ENCODE results near the gene LILRA6.
"Not testable (repeated sequence)": the region's sequence is repeated elsewhere in the genome, so short reads cannot be mapped to it uniquely, and the experiment has no call there.

Gene LILRA6

DNA sequence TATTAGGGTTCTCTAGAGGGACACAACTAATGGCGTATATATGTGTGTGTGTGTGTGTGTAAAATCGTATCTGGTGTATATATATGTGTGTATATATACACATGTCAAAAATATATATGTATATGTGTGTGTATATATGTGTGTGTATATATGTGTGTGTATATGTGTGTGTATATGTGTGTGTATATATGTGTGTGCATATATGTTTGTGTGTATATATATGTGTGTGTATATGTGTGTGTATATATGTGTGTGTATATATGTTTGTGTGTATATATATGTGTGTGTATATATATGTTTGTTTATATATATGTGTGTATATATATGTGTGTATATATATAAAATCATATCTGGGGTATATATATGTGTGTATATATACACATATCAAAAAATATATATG lies 19.9 kb upstream of the LILRA6 start:
- DNase-seq: no peak

GRCh38 chr19:54262066-54262465 lies 19.5 kb upstream of the LILRA6 start:
- no peak for DNase-seq

GRCh38 chr19:54257116-54257480 lies 14.5 kb upstream of the LILRA6 start, which contains the start of gene LILRB5:
Gene LILRB5 (minus strand): TSS chr19:54257273. CDS start chr19:54257193, 80 bp downstream.
- DNase-seq: no peak

- DNase-seq: no peak
Measured at GRCh38 chr19:54256250-54257115, 13.9 kb upstream of the LILRA6 start.

- DNase-seq: no peak
Measured at GRCh38 chr19:54255105-54255775, 12.7 kb upstream of the LILRA6 start.

GRCh38 chr19:54254195-54254906 lies 11.8 kb upstream of the LILRA6 start:
- no peak for DNase-seq

DNA sequence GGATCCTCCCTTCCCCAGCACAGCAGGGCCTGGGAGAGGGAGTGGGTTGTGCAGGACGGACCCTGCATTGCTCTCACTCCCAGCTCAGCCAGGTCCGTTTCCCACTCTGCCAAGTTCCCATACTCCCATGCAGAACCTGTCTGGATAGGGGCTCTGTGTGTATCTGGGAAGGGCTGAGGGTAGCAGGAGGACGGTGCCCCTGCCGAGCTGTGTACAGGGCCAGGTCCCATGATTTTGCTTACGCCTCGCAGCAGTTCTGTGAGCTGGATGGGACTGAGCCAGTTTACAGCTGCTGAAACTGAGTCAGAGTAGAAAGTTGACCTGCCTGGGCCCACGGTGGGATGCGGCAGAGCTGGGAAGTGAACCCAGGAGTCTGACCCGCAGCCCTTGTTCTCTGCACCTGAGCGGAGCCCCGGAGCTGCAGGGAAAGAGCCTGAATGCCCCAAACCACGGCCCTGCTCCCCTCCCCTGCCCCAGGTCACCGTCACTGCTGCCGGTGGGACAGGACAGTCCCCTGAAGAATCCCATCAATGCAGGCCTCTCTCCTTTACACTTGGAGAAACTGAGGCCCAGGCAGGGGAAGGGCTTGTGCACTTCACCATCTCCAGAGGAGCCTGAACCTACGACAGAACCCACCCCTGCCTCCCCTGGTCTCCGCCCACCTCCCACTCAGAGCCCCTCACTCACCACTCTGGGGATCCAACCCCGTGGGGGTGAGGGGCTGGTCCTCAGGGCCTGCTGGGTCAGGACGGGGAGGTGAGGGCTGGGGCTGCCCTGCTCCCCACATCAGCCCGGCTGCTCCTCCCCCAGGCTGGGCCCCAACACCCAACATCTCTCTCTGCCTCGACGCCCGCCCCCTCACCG lies 11.0 kb upstream of the LILRA6 start:
- no peak for DNase-seq

- DNase-seq: no peak
Measured at GRCh38 chr19:54252845-54253244, 10.3 kb upstream of the LILRA6 start.

GRCh38 chr19:54252243-54252642 lies 9.7 kb upstream of the LILRA6 start:
- no peak for DNase-seq

DNA sequence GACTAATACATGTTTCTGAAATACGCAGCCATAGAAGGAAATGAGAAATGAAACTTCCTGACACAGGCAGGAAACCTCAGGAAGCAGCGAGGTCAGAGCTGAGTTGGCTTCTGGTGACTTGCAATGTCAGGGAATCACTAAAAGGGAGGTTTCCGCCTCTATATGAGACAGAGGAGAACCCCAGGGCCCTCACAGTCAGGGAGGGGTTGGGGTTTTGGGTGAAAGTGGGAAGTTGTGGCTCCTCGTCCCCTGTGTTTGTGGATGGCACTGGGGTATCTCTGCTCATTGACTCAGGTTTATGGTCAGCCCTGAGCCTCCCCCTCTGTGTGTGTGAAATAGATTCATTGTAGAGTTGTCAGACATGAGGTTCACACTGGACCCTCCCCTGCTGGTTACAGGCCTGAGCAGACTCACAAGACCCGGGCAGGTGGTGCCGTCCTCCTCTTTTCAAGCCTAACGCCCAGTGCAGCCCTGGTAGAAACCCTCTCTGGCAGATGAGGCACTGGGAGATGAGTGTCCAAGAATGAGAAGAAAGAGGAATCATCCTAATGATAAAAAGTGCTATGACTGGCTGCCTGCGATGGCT lies 5.5 kb upstream of the LILRA6 start:
- no peak for DNase-seq

DNA sequence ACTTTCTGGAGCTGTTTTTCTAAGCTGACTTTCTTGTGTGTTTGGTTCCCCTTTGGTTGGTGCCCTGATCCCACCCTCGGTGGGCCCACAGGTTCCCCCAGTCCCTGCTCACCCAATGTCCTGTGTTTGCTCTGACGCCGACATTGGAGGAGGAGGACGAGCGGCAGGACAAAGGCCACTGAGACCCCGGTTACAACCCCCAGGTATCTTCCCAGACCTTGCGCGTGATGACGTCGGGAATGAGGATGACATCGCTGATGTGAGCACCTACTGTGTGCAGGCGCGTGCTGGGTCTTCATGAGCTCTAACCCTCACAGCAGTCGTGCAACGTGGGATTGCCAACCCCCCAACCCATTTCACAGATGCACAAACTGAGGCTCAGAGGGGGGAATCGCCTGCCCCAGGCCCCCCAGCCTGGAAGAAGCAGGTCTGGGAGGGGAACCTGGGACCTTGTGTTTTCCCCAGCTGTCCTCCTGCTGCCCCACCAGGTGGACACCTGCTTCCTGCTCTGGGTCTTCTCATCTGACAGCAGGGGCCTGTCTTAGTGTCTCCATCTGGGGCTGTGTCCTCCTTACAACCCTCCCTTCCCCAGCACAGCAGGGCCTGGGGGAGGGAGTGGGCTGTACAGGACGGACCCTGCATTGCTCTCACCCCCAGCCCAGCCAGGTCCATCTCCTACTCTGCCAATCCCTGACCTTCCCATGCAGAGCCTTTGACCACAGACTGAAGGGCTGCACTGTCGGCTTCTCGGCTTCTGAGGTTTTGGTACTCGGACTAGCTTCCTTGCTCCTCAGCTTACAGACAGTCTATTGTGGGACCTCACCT lies 4.7 kb upstream of the LILRA6 start:
- DNase-seq: no peak

GRCh38 chr19:54245936-54246335 lies 3.3 kb upstream of the LILRA6 start:
- no peak for DNase-seq

DNA sequence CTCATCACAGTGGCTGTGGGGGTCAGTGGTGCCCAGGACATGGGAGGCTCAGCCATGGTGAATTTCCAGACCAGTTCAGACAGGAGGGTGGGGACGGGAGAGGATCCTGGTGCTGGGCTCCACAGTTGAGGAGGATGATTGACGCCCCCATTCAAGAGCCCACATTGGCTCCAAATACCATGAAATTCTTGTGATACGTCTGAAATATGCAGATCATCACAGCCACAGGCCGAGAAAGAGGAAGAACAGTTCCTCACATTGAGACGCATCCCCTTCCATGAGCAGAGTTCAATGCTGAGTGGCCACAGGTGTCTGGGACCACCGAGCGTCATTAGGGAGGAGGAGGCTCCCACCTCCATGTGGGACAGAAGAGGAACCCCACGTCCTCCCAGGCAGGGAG lies 1.2 kb upstream of the LILRA6 start:
- DNase-seq: not testable (repeated sequence)

- DNase-seq: not testable (repeated sequence)
Measured at GRCh38 chr19:54242234-54242633, 356 bp downstream of the LILRA6 start.

DNA sequence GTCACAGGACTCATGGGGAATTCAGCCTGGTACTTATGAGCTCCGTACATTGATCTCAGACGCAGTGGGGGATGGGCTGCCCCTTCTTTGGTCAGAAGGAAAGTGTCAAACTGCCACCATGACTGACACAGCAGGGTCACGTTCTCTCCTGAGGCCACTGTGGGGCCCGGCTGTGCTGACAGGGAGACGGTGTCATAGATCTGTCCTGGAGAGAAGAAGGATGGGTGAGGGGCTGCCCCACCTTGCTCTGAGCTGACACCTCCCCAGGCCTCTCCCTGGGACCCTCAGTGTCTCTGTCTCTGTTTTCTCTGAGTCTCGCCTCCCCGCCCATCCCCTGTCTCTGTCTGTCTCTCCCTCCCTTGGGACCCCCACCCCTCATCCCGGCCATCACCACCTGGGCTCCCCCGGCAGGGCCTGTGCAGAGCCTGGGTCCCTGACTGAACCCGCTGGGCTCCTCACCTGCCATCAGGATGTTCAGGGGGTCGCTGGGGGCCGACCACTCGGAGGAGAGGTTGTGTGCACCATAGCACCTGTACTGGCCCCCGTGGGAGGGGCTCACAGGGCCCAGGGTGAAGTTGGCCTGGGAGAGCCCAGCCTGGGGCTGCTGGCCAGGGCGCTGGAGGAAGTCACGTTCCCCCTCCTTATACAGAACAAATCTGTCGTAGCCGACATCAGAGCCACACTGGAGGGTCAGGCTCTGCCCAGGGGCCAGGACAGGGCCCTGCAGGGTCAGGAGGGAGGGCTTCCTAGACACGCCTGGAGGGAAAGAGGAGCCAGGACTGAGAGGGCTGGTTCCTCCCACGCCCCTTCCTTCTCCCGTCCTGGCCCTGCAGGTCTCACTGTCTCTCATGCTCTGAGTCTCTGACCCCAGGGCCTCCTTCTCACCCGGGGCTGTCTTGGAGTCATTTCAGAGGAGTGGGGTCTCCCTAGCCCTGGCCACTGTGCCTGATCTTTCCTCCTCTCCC lies 1.9 kb downstream of the LILRA6 start:
- not testable (repeated sequence) for DNase-seq

DNA sequence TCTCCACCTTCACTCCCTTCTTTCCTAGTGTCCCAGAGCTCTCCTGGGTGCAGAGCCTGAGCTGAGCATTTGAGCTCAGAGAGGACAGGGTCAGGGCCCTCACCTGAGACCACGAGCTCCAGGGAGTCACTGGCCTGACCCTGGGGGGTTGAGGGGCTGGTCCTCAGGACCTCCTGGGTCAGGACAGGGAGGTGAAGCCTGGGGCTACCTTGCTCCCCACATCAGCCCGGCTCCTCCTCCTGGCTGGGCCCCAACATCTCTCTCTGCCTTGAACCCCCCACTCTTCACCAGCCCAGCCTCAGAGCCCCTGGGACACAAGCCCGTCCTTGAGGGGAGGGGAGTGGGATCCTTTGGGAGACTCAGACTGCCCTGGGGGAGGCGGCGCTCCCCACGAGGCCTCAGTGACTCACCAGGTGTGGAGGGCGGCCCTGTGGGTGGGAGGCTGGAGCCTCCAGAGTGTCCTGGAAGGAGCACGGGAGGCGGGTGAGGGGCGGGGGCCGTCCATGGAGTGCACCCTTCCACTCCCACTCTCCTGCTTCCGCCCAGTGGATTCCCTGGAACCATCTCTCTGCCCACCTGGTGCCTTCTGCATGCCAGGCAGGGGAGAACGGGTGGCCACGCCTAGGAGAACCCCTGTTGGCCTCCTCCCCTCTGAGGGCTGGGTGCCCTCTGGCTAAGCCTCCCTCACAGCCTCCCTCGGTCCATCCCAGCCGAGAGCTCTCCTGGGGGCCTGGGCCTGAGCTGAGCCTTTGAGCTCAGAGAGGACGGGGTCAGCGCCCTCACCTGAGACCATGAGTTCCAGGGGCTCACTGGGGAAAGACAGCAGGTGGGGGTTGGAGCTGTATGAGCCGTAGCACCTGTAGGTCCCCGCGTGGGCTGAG lies 2.9 kb downstream of the LILRA6 start:
- not testable (repeated sequence) for DNase-seq

DNA sequence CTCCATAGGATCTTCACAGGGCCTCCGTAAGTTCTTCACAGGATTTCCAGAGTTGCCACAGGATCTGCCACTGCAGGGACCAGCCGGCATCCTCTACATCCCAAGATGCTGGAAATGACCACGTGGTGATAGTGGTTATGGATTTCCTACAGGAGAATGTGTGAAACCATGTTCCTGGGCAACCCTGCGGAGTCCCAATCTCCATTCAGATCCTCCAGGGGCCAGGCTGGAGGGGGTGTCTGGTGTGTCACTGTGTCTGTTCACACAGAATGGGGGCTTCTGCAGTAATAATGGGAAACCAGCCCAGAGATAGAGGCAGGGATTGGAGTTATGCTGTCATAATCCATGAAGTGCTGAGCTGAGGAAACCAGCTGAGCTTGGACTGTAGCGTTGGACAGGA lies 8.6 kb downstream of the LILRA6 start:
- no peak for DNase-seq

- DNase-seq: peak; percentile 69
Measured at GRCh38 chr19:54231077-54231931, 11.3 kb downstream of the LILRA6 start.
